ENCODE data around the gene ARHGAP24. TPM values are rescaled to one million over a fixed set of nuclear protein-coding genes. Genes with fewer than 3 reads are reported as not detected.

ARHGAP24 gene
- total RNA-seq, 4 donors from 2014 or later = 12.1 to 60.8 (median 18.9) TPM

GRCh38 chr4:86036736-86037135 is 561.8 kb downstream of the ARHGAP24 start:
- Histone ChIP-seq H3K4me1 (peaks cover 0 to 5% of the 10 kb centered on the region in 2 donors), H3K27ac (no peak overlapping the region), H3K36me3 (no peaks in the 10 kb centered on the region)

DNA sequence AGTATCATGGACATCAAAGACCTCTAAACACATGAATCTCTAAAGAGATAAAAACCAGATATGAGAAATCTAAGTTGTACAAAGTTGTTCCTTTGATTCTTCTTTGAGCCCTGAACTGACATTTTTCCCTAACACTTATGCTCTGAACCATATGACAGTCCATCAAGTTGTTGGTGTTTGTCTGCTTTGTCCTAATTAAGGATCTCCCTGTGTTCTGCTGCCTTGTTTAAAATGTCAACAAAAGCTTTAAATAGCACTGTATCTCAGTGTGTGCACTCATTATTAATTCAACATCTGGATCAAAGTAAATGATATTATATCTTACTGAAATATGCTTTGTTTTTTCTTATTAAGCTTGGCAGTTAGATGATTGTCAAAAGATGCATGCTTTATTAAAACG is 563.1 kb downstream of the ARHGAP24 start:
- Histone ChIP-seq H3K4me1 (peaks cover 0 to 5% of the 10 kb centered on the region in 2 donors), H3K4me3 (no peak overlapping the region), H3K9me3 (no peaks in the 10 kb centered on the region), H3K27ac (no peak overlapping the region), H3K27me3 (no peaks in the 10 kb centered on the region), H3K36me3 (no peaks in the 10 kb centered on the region)
- TF ChIP-seq CTCF (IDR thresholded peaks at IDR 0.05) (no peak), POLR2A (IDR thresholded peaks at IDR 0.05) (no peak)
- intact Hi-C loops (cut with DNase I; ENCODE audit: low total_unique reads) = no loop called here
- DNase-seq = no peak

More at GRCh38 chr4:86036736-86037135, 561.8 kb downstream of the ARHGAP24 start:
- Histone ChIP-seq H3K9me3 (no peaks in the 10 kb centered on the region), H3K27me3 (no peaks in the 10 kb centered on the region), H3K4me3 (no peak overlapping the region)
- no peak for DNase-seq
- intact Hi-C loops (cut with DNase I; ENCODE audit: low total_unique reads) = no loop called here
- TF ChIP-seq POLR2A (IDR thresholded peaks at IDR 0.05) (no peak), CTCF (IDR thresholded peaks at IDR 0.05) (no peak)

- H3K4me3 ChIP-seq = no peak overlapping the region
- no peak overlapping the region for H3K27ac ChIP-seq
- H3K36me3 ChIP-seq = no peaks in the 10 kb centered on the region
- intact Hi-C loops (cut with DNase I; ENCODE audit: low total_unique reads) = no loop called here
- H3K27me3 ChIP-seq = no peaks in the 10 kb centered on the region
- H3K4me1 ChIP-seq = no peaks in the 10 kb centered on the region
- H3K9me3 ChIP-seq = no peaks in the 10 kb centered on the region
- TF ChIP-seq CTCF (IDR thresholded peaks at IDR 0.05) (peak; percentile 42 to 70 (median 58)), POLR2A (IDR thresholded peaks at IDR 0.05) (no peak)
- DNase-seq = peak in 1 of 2 donors; percentile 28
Measured at GRCh38 chr4:86043755-86044592, 569.0 kb downstream of the ARHGAP24 start.

DNA sequence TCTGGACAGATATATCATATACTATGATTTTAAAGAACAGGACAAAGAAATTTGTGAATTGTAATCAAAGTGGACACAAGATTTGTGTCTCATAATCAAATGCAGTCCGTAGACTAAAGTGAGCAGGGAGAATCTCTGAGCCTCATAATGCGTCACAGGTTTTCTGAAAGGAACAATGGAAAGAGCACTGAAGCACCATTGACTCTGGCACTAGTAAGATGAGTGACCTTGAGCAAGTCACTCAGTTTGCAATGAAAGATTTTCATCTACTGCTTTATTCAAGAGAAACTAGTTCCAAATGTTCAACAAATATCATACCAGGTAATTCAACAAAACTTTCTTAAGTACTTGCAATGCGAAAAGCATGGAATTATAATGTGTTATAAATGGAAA is 569.6 kb downstream of the ARHGAP24 start:
- no peak for DNase-seq
- no peaks in the 10 kb centered on the region for H3K36me3 ChIP-seq
- intact Hi-C loops (cut with DNase I; ENCODE audit: low total_unique reads) = no loop called here
- no peak overlapping the region for H3K27ac ChIP-seq
- no peaks in the 10 kb centered on the region for H3K4me1 ChIP-seq
- no peaks in the 10 kb centered on the region for H3K27me3 ChIP-seq
- no peak for TF ChIP-seq CTCF (IDR thresholded peaks at IDR 0.05)
- TF ChIP-seq POLR2A (IDR thresholded peaks at IDR 0.05) = no peak
- no peaks in the 10 kb centered on the region for H3K9me3 ChIP-seq
- no peak overlapping the region for H3K4me3 ChIP-seq

DNA sequence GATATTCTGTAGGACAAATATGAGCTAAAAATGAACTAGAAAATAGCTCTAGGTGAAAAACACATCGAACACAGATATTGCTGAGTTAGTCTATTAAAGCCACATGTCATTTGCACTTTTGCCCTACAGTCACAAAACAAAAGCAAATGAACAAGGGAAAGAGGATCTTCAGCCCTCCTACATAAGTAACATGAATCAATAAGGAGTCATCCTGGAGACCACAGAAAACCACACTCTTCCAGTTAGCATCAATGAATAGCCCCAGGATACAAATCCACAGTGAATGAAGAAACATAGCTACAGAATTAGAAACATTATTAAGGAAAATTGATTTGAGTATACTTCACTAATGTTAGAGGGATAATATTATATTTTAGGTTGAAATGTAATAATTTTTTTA is 573.5 kb downstream of the ARHGAP24 start:
- H3K4me3 ChIP-seq = no peak overlapping the region
- H3K4me1 ChIP-seq = no peaks in the 10 kb centered on the region
- DNase-seq = no peak
- TF ChIP-seq POLR2A (IDR thresholded peaks at IDR 0.05) = no peak
- TF ChIP-seq CTCF (IDR thresholded peaks at IDR 0.05) = no peak
- H3K27me3 ChIP-seq = no peaks in the 10 kb centered on the region
- H3K9me3 ChIP-seq = no peaks in the 10 kb centered on the region
- intact Hi-C loops (cut with DNase I; ENCODE audit: low total_unique reads) = no loop called here
- no peaks in the 10 kb centered on the region for H3K36me3 ChIP-seq
- no peak overlapping the region for H3K27ac ChIP-seq
